Mucosa of rectum (tissue), 2 donors: ENCODE data around the gene SLC25A18.
"Not testable (repeated sequence)": the region's sequence is repeated elsewhere in the genome, so short reads cannot be mapped to it uniquely, and the experiment has no call there.

Source experiments
- H3K27ac ChIP-seq, 2 donors: one replicate each; pipeline ENCODE4 v1.7.0; 2013; ENCODE audit warnings: inconsistent platforms in 2 of 2, low read depth in 2 of 2, low read length in 2 of 2
- H3K27me3 ChIP-seq, 2 donors: one replicate each; pipeline ENCODE4 v1.7.0; 2013; ENCODE audit warnings: low read length in 2 of 2; ENCODE audit not compliant: control insufficient read depth in 2 of 2, insufficient read depth in 2 of 2
- H3K36me3 ChIP-seq, 2 donors: one replicate each; pipeline ENCODE4 v1.7.0; 2013; ENCODE audit warnings: low read length in 2 of 2; ENCODE audit not compliant: control insufficient read depth in 2 of 2, insufficient read depth in 2 of 2
- H3K4me1 ChIP-seq, 2 donors: one replicate each; pipeline ENCODE4 v1.7.0; 2013; ENCODE audit warnings: low read length in 2 of 2, mild to moderate bottlenecking in 1 of 2; ENCODE audit not compliant: control insufficient read depth in 2 of 2, insufficient read depth in 2 of 2
- H3K4me3 ChIP-seq, 2 donors: one replicate each; pipeline ENCODE4 v1.7.0; 2013; ENCODE audit warnings: low read length in 2 of 2
- H3K9ac ChIP-seq, 2 donors: one replicate each; pipeline ENCODE4 v1.7.0; 2013; ENCODE audit warnings: low read length in 2 of 2, low read depth in 1 of 2, mild to moderate bottlenecking in 1 of 2
- H3K9me3 ChIP-seq, 2 donors: one replicate each; pipeline ENCODE4 v1.7.0; 2013; ENCODE audit warnings: low read length in 2 of 2; ENCODE audit not compliant: control insufficient read depth in 2 of 2
- donor health status: healthy.
- donor health status: Normal muscosa, but diverticular disease.

SLC25A18 gene

GRCh38 chr22:17542452-17542851, 20.8 kb upstream of the SLC25A18 start:
- Histone ChIP-seq H3K27me3 (no peaks in the 10 kb centered on the region), H3K9ac (no peak overlapping the region), H3K9me3 (no peaks in the 10 kb centered on the region), H3K4me1 (no peaks in the 10 kb centered on the region), H3K27ac (no peak overlapping the region), H3K4me3 (no peak overlapping the region), H3K36me3 (no peaks in the 10 kb centered on the region)

GRCh38 chr22:17548010-17548755, 15.1 kb upstream of the SLC25A18 start:
- Histone ChIP-seq H3K4me3 (no peak overlapping the region), H3K36me3 (no peaks in the 10 kb centered on the region)

GRCh38 chr22:17548756-17549035, 14.6 kb upstream of the SLC25A18 start:
- Histone ChIP-seq H3K4me3 (no peak overlapping the region), H3K27me3 (no peaks in the 10 kb centered on the region), H3K9me3 (no peaks in the 10 kb centered on the region), H3K27ac (no peak overlapping the region), H3K4me1 (no peaks in the 10 kb centered on the region), H3K9ac (no peak overlapping the region), H3K36me3 (no peaks in the 10 kb centered on the region)

More at GRCh38 chr22:17548010-17548755, 15.1 kb upstream of the SLC25A18 start:
- Histone ChIP-seq H3K9me3 (no peaks in the 10 kb centered on the region), H3K27ac (no peak overlapping the region), H3K4me1 (no peaks in the 10 kb centered on the region), H3K9ac (no peak overlapping the region), H3K27me3 (no peaks in the 10 kb centered on the region)

- H3K27ac ChIP-seq, result no peak overlapping the region
- H3K9me3 ChIP-seq, result no peaks in the 10 kb centered on the region
- no peaks in the 10 kb centered on the region for H3K36me3 ChIP-seq
- no peak overlapping the region for H3K4me3 ChIP-seq
- H3K9ac ChIP-seq, result no peak overlapping the region
- H3K27me3 ChIP-seq, result no peaks in the 10 kb centered on the region
- H3K4me1 ChIP-seq, result no peaks in the 10 kb centered on the region
Measured at GRCh38 chr22:17549183-17549582, 14.1 kb upstream of the SLC25A18 start.

- Histone ChIP-seq H3K36me3 (no peaks in the 10 kb centered on the region), H3K27me3 (no peaks in the 10 kb centered on the region), H3K9me3 (no peaks in the 10 kb centered on the region), H3K9ac (no peak overlapping the region), H3K4me3 (no peak overlapping the region), H3K4me1 (no peaks in the 10 kb centered on the region), H3K27ac (no peak overlapping the region)
Measured at GRCh38 chr22:17549655-17550054, 13.6 kb upstream of the SLC25A18 start.

GRCh38 chr22:17552737-17553136, 10.6 kb upstream of the SLC25A18 start:
- H3K27me3 ChIP-seq, result no peaks in the 10 kb centered on the region
- no peak overlapping the region for H3K9ac ChIP-seq
- H3K36me3 ChIP-seq, result no peaks in the 10 kb centered on the region
- no peaks in the 10 kb centered on the region for H3K9me3 ChIP-seq
- H3K4me3 ChIP-seq, result no peak overlapping the region
- H3K4me1 ChIP-seq, result no peaks in the 10 kb centered on the region
- no peak overlapping the region for H3K27ac ChIP-seq

GRCh38 chr22:17554814-17555213, 8.5 kb upstream of the SLC25A18 start:
- no peaks in the 10 kb centered on the region for H3K9me3 ChIP-seq
- H3K4me1 ChIP-seq, result no peaks in the 10 kb centered on the region
- no peak overlapping the region for H3K27ac ChIP-seq
- no peaks in the 10 kb centered on the region for H3K27me3 ChIP-seq
- no peaks in the 10 kb centered on the region for H3K36me3 ChIP-seq
- H3K9ac ChIP-seq, result no peak overlapping the region
- H3K4me3 ChIP-seq, result no peak overlapping the region

- Histone ChIP-seq H3K9ac (no peak overlapping the region), H3K9me3 (no peaks in the 10 kb centered on the region), H3K4me3 (no peak overlapping the region), H3K27ac (no peak overlapping the region), H3K36me3 (no peaks in the 10 kb centered on the region), H3K27me3 (peaks cover 0 to 4% of the 10 kb centered on the region in 2 donors), H3K4me1 (no peaks in the 10 kb centered on the region)
Measured at GRCh38 chr22:17559188-17559587, 4.1 kb upstream of the SLC25A18 start.

GRCh38 chr22:17563936-17564391, 666 bp downstream of the SLC25A18 start:
- H3K36me3 ChIP-seq, result no peaks in the 10 kb centered on the region
- no peak overlapping the region for H3K9ac ChIP-seq
- H3K27ac ChIP-seq, result no peak overlapping the region
- H3K4me1 ChIP-seq, result no peaks in the 10 kb centered on the region
- H3K4me3 ChIP-seq, result no peak overlapping the region
- peaks cover 0 to 4% of the 10 kb centered on the region in 2 donors for H3K27me3 ChIP-seq
- H3K9me3 ChIP-seq, result no peaks in the 10 kb centered on the region

GRCh38 chr22:17566016-17566687, 2.9 kb downstream of the SLC25A18 start:
- H3K36me3 ChIP-seq, H3K4me3 ChIP-seq, H3K9me3 ChIP-seq, H3K4me1 ChIP-seq, H3K27ac ChIP-seq, H3K27me3 ChIP-seq, H3K9ac ChIP-seq: not testable (repeated sequence)
